Panc1 (cell line): ENCODE data around the gene POLR3A. TPM values are rescaled to one million over a fixed set of nuclear protein-coding genes. Genes with fewer than 3 reads are reported as not detected.

Experiments
- ATAC-seq: fragments of 200-7000 bp; cut with Tn5 transposase; 2 replicates; pipeline ENCODE4 v1.9.1; 2020; ENCODE audit warnings: mild to moderate bottlenecking, moderate library complexity
- BruUV-seq: library from RNA; stranded (reverse); fragments of 400-500 nt; replicated peaks from 2 replicates; lab custom pipeline; 2021; lab: Mats Ljungman, UMichigan
- CTCF ChIA-PET: fragments of 300-600 bp; sonication (Branson Sonifier 250); formaldehyde crosslinking; loops from one replicate; lab custom pipeline; 2022; ENCODE audit warnings: antibody characterized with exemption; lab: Charles Lee
- POLR2A ChIA-PET: fragments of 300-600 bp; sonication (Branson Sonifier 250); formaldehyde crosslinking; loops from one replicate; lab custom pipeline; 2022; ENCODE audit warnings: antibody characterized with exemption; lab: Charles Lee
- DNase-seq: peaks from one replicate; pipeline ENCODE4 v3.0.0-alpha.2; 2010; ENCODE audit warnings: low read depth, low spot score
- H3K27ac ChIP-seq: 2 replicates; pipeline ENCODE4 v1.5.1; 2011; ENCODE audit warnings: mild to moderate bottlenecking, low read length, inconsistent platforms
- H3K27me3 ChIP-seq: fragments of 200-500 bp; sonication (Bioruptor generic); 2 replicates; pipeline ENCODE4 v1.6.0; 2014; ENCODE audit warnings: low read length, inconsistent platforms; ENCODE audit not compliant: control insufficient read depth, insufficient read depth
- H3K36me3 ChIP-seq: fragments of 200-500 bp; sonication (Bioruptor generic); 2 replicates; pipeline ENCODE4 v1.5.1; 2014; ENCODE audit warnings: inconsistent platforms, mild to moderate bottlenecking, low read length, moderate library complexity; ENCODE audit not compliant: control insufficient read depth, insufficient read depth
- H3K4me1 ChIP-seq: 2 replicates; pipeline ENCODE4 v1.5.1; 2011; ENCODE audit warnings: inconsistent platforms, mild to moderate bottlenecking, low read length, moderate library complexity; ENCODE audit not compliant: control insufficient read depth, insufficient read depth
- H3K4me3 ChIP-seq, 2 experiments: 2 replicates each; pipeline ENCODE4 v1.5.1; 2011 to 2012; ENCODE audit warnings: low read depth in 2 of 2, low read length in 2 of 2, mild to moderate bottlenecking in 2 of 2, inconsistent platforms in 1 of 2, moderate library complexity in 1 of 2
- H3K9me3 ChIP-seq: fragments of 200-500 bp; sonication (Bioruptor generic); 2 replicates; pipeline ENCODE4 v1.5.1; 2014; ENCODE audit warnings: low read depth, mild to moderate bottlenecking, inconsistent platforms, low read length, moderate library complexity; ENCODE audit not compliant: control insufficient read depth, insufficient read depth
- CTCF ChIP-seq: fragments of 450-650 bp; IDR thresholded peaks from 2 replicates; pipeline ENCODE4 v1.5.1; 2017; ENCODE audit warnings: mild to moderate bottlenecking
- POLR2AphosphoS5 ChIP-seq: IDR thresholded peaks from 2 replicates; pipeline ENCODE4 v1.6.1; 2012; ENCODE audit warnings: mild to moderate bottlenecking, low read depth, low read length, moderate library complexity
- REST ChIP-seq, 2 experiments: IDR thresholded peaks; 2 replicates each; pipeline ENCODE4 v1.6.1; 2011 to 2012; ENCODE audit warnings: low read depth in 2 of 2, control low read depth in 1 of 2, low read length in 1 of 2, mild to moderate bottlenecking in 1 of 2, moderate library complexity in 1 of 2; ENCODE audit not compliant: insufficient read depth in 1 of 2
- SIN3A ChIP-seq: IDR thresholded peaks from 2 replicates; pipeline ENCODE4 v1.6.1; 2012; ENCODE audit warnings: low read depth, mild to moderate bottlenecking, low read length, moderate library complexity, borderline replicate concordance; ENCODE audit not compliant: insufficient read depth
- TCF7L2 ChIP-seq: IDR thresholded peaks from 2 replicates; pipeline ENCODE4 v1.6.1; 2011; ENCODE audit warnings: mild to moderate bottlenecking, low read depth, low read length, inconsistent platforms
- in situ Hi-C: cut with HindIII; loops from 2 replicates; pipeline ENCODE4 v1.10.0; 2016; ENCODE audit warnings: low sequenced_read_pairs, low pct_unique_long_range_greater_than_20kb
- intact Hi-C: fragments of 100-400 bp; cut with micrococcal nuclease; formaldehyde crosslinking; loops from one replicate; pipeline ENCODE4 v1.10.0; 2022; ENCODE audit not compliant: unreplicated experiment
- total RNA-seq: library from RNA; stranded (reverse); gene quantifications from one replicate; pipeline ENCODE4 v1.2.1, GENCODE V29; 2021; ENCODE audit not compliant: unreplicated experiment

POLR3A gene
- total RNA-seq, 1 experiment from 2014 or later, result 26.3 TPM

- TF ChIP-seq CTCF, result no peak
- TF ChIP-seq REST (IDR thresholded peaks at IDR 0.05; ENCODE audit: insufficient read depth in 1 of 2, low read depth in 2 of 2, low read length in 1 of 2), result no peak
- no peak for TF ChIP-seq TCF7L2
- TF ChIP-seq POLR2AphosphoS5, result no peak
- TF ChIP-seq SIN3A, result no peak
- DNase-seq (no peak), ATAC-seq (no peak)
- Histone ChIP-seq H3K27ac (peak overlapping the region; percentile 88), H3K36me3 (peaks cover 37% of the 10 kb centered on the region), H3K27me3 (no peaks in the 10 kb centered on the region), H3K4me1 (peaks cover 39% of the 10 kb centered on the region), H3K9me3 (no peaks in the 10 kb centered on the region), H3K4me3 (peak overlapping the region; percentile 87 to 92)
- CTCF ChIA-PET, result no interaction called here
- no TSS peak for BruUV-seq
- in situ Hi-C loops, result no loop called here
- POLR2A ChIA-PET, result no interaction called here
- intact Hi-C loops, result no loop called here
Observed at GRCh38 chr10:78033387-78033636, 4.0 kb upstream of the POLR3A start.

GRCh38 chr10:78028438-78029268, 662 bp downstream of the POLR3A start:
- TSS peak; percentile 70 for BruUV-seq
- Histone ChIP-seq H3K27me3 (no peaks in the 10 kb centered on the region), H3K9me3 (no peaks in the 10 kb centered on the region), H3K36me3 (peaks cover 10% of the 10 kb centered on the region), H3K4me1 (peaks cover 11% of the 10 kb centered on the region), H3K4me3 (peak overlapping the region; percentile 94 to 98), H3K27ac (peak overlapping the region; percentile 96)
- in situ Hi-C loops, result no loop called here
- intact Hi-C loops, result no loop called here
- ATAC-seq, result peak; percentile 9
- POLR2A ChIA-PET, result no interaction called here
- no peak for DNase-seq
- TF ChIP-seq POLR2AphosphoS5 (no peak), CTCF (0 out of 2 replicates have a peak, but pooled peaks have one; percentile 7), TCF7L2 (no peak)
- CTCF ChIA-PET, result interaction anchor here (0.6 to 1.0 kb wide), 2 partner anchors 128 to 187 kb away, joined by 3 to 4 read pairs; no protein-coding TSS in a partner anchor
